GM12878 (cell line): Measurements from ENCODE around the gene OLFML2A. TPM values are rescaled to one million over a fixed set of nuclear protein-coding genes. Genes with fewer than 3 reads are reported as not detected.

Experiments
- ATAC-seq: fragments of 200-7000 bp; cut with Tn5 transposase; 3 replicates; pipeline ENCODE4 v1.9.1; 2020; ENCODE audit warnings: mild to moderate bottlenecking, moderate library complexity
- BruUV-seq: library from RNA; stranded (reverse); fragments of 400-500 nt; replicated peaks from 2 replicates; lab custom pipeline; 2021; lab: Mats Ljungman, UMichigan
- CTCF ChIA-PET: fragments of 300-600 bp; sonication (Branson Sonifier 250); formaldehyde crosslinking; extraction: SDS; loops from one replicate; lab custom pipeline; 2021; ENCODE audit warnings: inconsistent platforms; lab: Yijun Ruan, JAX
- POLR2A ChIA-PET: fragments of 350-600 bp; formaldehyde crosslinking; extraction: SDS; loops from one replicate; lab custom pipeline; 2021; ENCODE audit warnings: inconsistent platforms; lab: Charles Lee
- RAD21 ChIA-PET: fragments of 300-600 bp; sonication (Branson Sonifier 250); formaldehyde crosslinking; loops from one replicate; lab custom pipeline; 2023; ENCODE audit warnings: antibody characterized with exemption; ENCODE audit not compliant: unreplicated experiment; lab: Charles Lee
- SMC1A ChIA-PET: fragments of 300-600 bp; sonication (Branson Sonifier 250); formaldehyde crosslinking; loops from one replicate; lab custom pipeline; 2023; ENCODE audit not compliant: unreplicated experiment, uncharacterized antibody; lab: Charles Lee
- DNase-seq: peaks from one replicate; pipeline ENCODE4 v3.0.0-alpha.2; 2011; ENCODE audit warnings: low read depth, low spot score
- FAIRE-seq: peaks from 3 replicates; lab custom pipeline; 2011; peaks lifted over from hg19 to GRCh38; lab: Jason Lieb, UNC
- H2AFZ ChIP-seq: 2 replicates; pipeline ENCODE4 v1.6.0; 2011; ENCODE audit warnings: low read depth, low read length, control low read depth; ENCODE audit not compliant: control insufficient read depth
- H3K27ac ChIP-seq: 2 replicates; pipeline ENCODE4 v1.5.1; 2011; ENCODE audit warnings: control low read depth; ENCODE audit not compliant: control insufficient read depth, insufficient read depth
- H3K27me3 ChIP-seq, 2 experiments: replicated peaks in 1 of 2; 2 replicates each; pipeline versions ENCODE4 v1.6.0 to v1.6.1; 2011; ENCODE audit warnings: low read length in 1 of 2; ENCODE audit not compliant: control insufficient read depth in 2 of 2, insufficient read depth in 2 of 2
- H3K36me3 ChIP-seq, 2 experiments: 2 replicates each; pipeline ENCODE4 v1.5.1; 2011; ENCODE audit warnings: low read length in 1 of 2; ENCODE audit not compliant: control insufficient read depth in 2 of 2, insufficient read depth in 2 of 2
- H3K4me1 ChIP-seq: 2 replicates; pipeline ENCODE4 v1.6.1; 2011; ENCODE audit warnings: mild to moderate bottlenecking, low read length, moderate library complexity, mixed read lengths; ENCODE audit not compliant: control insufficient read depth, insufficient read depth
- H3K4me2 ChIP-seq: 2 replicates; pipeline ENCODE4 v1.6.0; 2011; ENCODE audit warnings: control low read depth; ENCODE audit not compliant: control insufficient read depth, insufficient read depth
- H3K4me3 ChIP-seq: fragments of 200-600 bp; sonication (generic); 2 replicates; pipeline ENCODE4 v1.5.1; 2016
- H3K79me2 ChIP-seq: 2 replicates; pipeline ENCODE4 v1.6.0; 2011; ENCODE audit warnings: low read length; ENCODE audit not compliant: control insufficient read depth, insufficient read depth
- H3K9ac ChIP-seq: 2 replicates; pipeline ENCODE4 v1.8.0; 2011; ENCODE audit warnings: low read length, control low read depth, mixed read lengths; ENCODE audit not compliant: control insufficient read depth, insufficient read depth
- H3K9me3 ChIP-seq: replicated peaks from 3 replicates; pipeline ENCODE4 v1.5.1; 2011; ENCODE audit warnings: mild to moderate bottlenecking, low read length; ENCODE audit not compliant: control insufficient read depth, insufficient read depth
- H4K20me1 ChIP-seq: 2 replicates; pipeline ENCODE4 v1.6.0; 2011; ENCODE audit not compliant: control insufficient read depth, insufficient read depth
- ASH2L ChIP-seq: fragments of 300-600, 200-600 bp; sonication (generic); IDR thresholded peaks from 2 replicates; pipeline ENCODE4 v1.6.1; 2017; ENCODE audit warnings: low read depth, mild to moderate bottlenecking, borderline replicate concordance
- CHD1 ChIP-seq: IDR thresholded peaks from 2 replicates; pipeline ENCODE4 v1.6.1; 2012; ENCODE audit warnings: low read depth, low read length, improper control_type of control experiment
- EZH2 ChIP-seq: IDR thresholded peaks from 2 replicates; pipeline ENCODE4 v1.6.1; 2012; ENCODE audit warnings: low read depth, mild to moderate bottlenecking, control low read depth, inconsistent platforms, low read length, borderline replicate concordance; ENCODE audit not compliant: control insufficient read depth
- FOXK2 ChIP-seq: fragments of 450-650 bp; IDR thresholded peaks from 2 replicates; pipeline ENCODE4 v1.6.1; 2017; ENCODE audit warnings: mild to moderate bottlenecking, moderate library complexity
- FOXM1 ChIP-seq: IDR thresholded peaks from 2 replicates; pipeline ENCODE4 v1.6.1; 2012; ENCODE audit warnings: low read depth, mild to moderate bottlenecking, inconsistent platforms, low read length, moderate library complexity
- GATAD2B ChIP-seq: fragments of 450-650 bp; conservative IDR thresholded peaks from 2 replicates; pipeline ENCODE4 v1.6.1; 2017; ENCODE audit warnings: low read depth, mild to moderate bottlenecking, moderate library complexity
- MYB ChIP-seq: fragments of 150-350 bp; IDR thresholded peaks from 2 replicates; pipeline ENCODE4 v1.6.1; 2014; ENCODE audit warnings: mild to moderate bottlenecking, low read depth, low read length, borderline replicate concordance
- NR2C2 ChIP-seq: IDR thresholded peaks from 2 replicates; pipeline ENCODE4 v1.6.1; 2011; ENCODE audit warnings: borderline replicate concordance, low read depth; ENCODE audit not compliant: control insufficient read depth, insufficient read length
- PAX5 ChIP-seq: IDR thresholded peaks from 2 replicates; pipeline ENCODE4 v1.6.1; 2011; ENCODE audit warnings: low read depth, low read length, borderline replicate concordance
- POLR2AphosphoS2 ChIP-seq: IDR thresholded peaks from 2 replicates; pipeline ENCODE4 v1.6.1; 2011; ENCODE audit warnings: low read depth, mild to moderate bottlenecking, low read length, improper control_type of control experiment, moderate library complexity
- SIN3A ChIP-seq: IDR thresholded peaks from 2 replicates; pipeline ENCODE4 v1.6.1; 2012; ENCODE audit warnings: low read depth, low read length, improper control_type of control experiment
- WRNIP1 ChIP-seq: IDR thresholded peaks from 2 replicates; pipeline ENCODE4 v1.6.1; 2011; ENCODE audit warnings: low read depth, low read length, improper control_type of control experiment, borderline replicate concordance
- WGBS: methylation state at CpG from one replicate; pipeline ENCODE4 v1.1.6; 2016; ENCODE audit warnings: low lambda C conversion rate; ENCODE audit not compliant: insufficient replicate concordance, insufficient coverage; ENCODE audit errors: missing lambda C conversion rate; 5-methylcytosine and 5-hydroxymethylcytosine counted together
- in situ Hi-C: fragments of 300-500 bp; cut with MboI; formaldehyde crosslinking; loops from 9 replicates; pipeline ENCODE4 v1.14.3; 2018; ENCODE audit warnings: mixed read lengths
- intact Hi-C: fragments of 100-400 bp; cut with micrococcal nuclease; formaldehyde crosslinking; loops from one replicate; pipeline ENCODE4 v1.14.2; 2022; ENCODE audit not compliant: unreplicated experiment
- polyA plus RNA-seq, 11 experiments: library from polyadenylated mRNA; depleted of rRNA in 4 of 11; unstranded in 6 of 11; stranded (reverse) in 5 of 11; fragments of >200 nt; fragmentation: Nextera tagmentation in 4 of 11; fragmentation: Illumina TruSeq in 1 of 11; extraction: Ambion mirVana in 4 of 11; extraction: Trizol in 1 of 11; gene quantifications; 1 replicate in 1 of 11; 2 replicates in 10 of 11; pipeline versions ENCODE4 v1.2.1 to v1.2.3, GENCODE V29; 2011 to 2016; ENCODE audit warnings: inconsistent platforms in 2 of 11, missing spikeins in 2 of 11, low read depth in 1 of 11
- total RNA-seq, 4 experiments: library from RNA; depleted of rRNA in 3 of 4; stranded (reverse); fragments of >200 nt in 3 of 4; fragmentation: Illumina TruSeq in 1 of 4; extraction: Trizol in 1 of 4; gene quantifications; 2 replicates each; pipeline versions ENCODE4 v1.2.1 to v1.2.3, GENCODE V29; 2013 to 2021
- TF ChIP-seq, protein P1 (sequence below): fragments of 450-650 bp; IDR thresholded peaks from 2 replicates; pipeline ENCODE4 v1.6.1; 2016; ENCODE audit warnings: mild to moderate bottlenecking, moderate library complexity, borderline replicate concordance
- TF ChIP-seq, protein P2 (sequence below), 3 experiments: IDR thresholded peaks in 2 of 3; conservative IDR thresholded peaks in 1 of 3; 2 replicates each; pipeline ENCODE4 v1.5.1; 2011; ENCODE audit warnings: low read depth in 3 of 3, low read length in 3 of 3, mild to moderate bottlenecking in 3 of 3, control low read depth in 2 of 3, moderate library complexity in 2 of 3, inconsistent platforms in 1 of 3, mixed read lengths in 1 of 3; ENCODE audit not compliant: control insufficient read depth in 2 of 3, insufficient read depth in 1 of 3; ENCODE audit errors: extremely low read depth in 1 of 3
- TF ChIP-seq, protein P3 (sequence below): fragments of 450-650 bp; IDR thresholded peaks from 2 replicates; pipeline ENCODE4 v1.6.1; 2017; ENCODE audit warnings: low read depth, mild to moderate bottlenecking, moderate library complexity
- TF ChIP-seq, protein P4 (sequence below): fragments of 450-650 bp; IDR thresholded peaks from 2 replicates; pipeline ENCODE4 v1.6.1; 2017; ENCODE audit warnings: borderline replicate concordance

Gene OLFML2A
- total and polyA plus RNA-seq, 10 of the 15 experiments (the other 5 are each of a cell fraction or from before 2014, with no cell fraction given), result 0.02 to 0.13 (median 0.10) TPM; not detected in 4

DNA sequence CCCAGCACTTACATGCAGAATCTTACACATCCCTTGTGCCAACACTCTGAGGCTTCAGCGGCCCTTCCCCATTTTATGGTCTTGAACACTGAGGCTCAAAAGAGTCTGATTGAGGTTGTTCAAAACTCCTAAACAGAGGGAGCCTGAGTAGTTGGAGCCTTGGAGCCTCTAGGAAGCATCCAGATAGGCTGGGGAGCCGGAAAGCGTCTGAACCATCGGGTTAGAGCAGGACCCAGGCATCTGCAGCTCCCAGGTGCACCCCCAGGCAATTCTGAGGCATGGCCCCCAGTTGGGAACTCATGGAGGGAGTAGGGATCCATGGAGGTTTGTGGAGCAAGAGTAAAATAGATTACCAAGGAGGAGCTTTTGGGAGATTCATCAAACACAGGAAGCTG lies 3.8 kb downstream of the OLFML2A start:
- ChIA-PET RAD21 (no interaction called here), POLR2A (no interaction called here), CTCF (interaction anchor here (1.4 to 16.1 kb wide), 2 partner anchors 8 to 71 kb away, joined by 3 to 575 read pairs; partner anchors contain the start of genes ARPC5L, RPL35 and WDR38), SMC1A (no interaction called here)
- ATAC-seq (no peak), DNase-seq (no peak), FAIRE-seq (no peak)
- WGBS, result 70% methylated on average over 4 of the region's 4 CpGs
- Histone ChIP-seq H3K9me3 (no peaks in the 10 kb centered on the region), H4K20me1 (no peaks in the 10 kb centered on the region), H3K9ac (no peak overlapping the region), H3K4me1 (peaks cover 3% of the 10 kb centered on the region), H3K36me3 (no peaks in the 10 kb centered on the region), H3K27ac (no peak overlapping the region), H3K4me2 (no peak overlapping the region), H3K27me3 (peaks cover 5 to 6% of the 10 kb centered on the region in 2 experiments), H3K79me2 (no peaks in the 10 kb centered on the region), H3K4me3 (no peak overlapping the region), H2AFZ (no peak overlapping the region)
- in situ Hi-C loops (no loop called here), intact Hi-C loops (no loop called here)
- BruUV-seq, result no TSS peak
- TF ChIP-seq, protein P1, sequence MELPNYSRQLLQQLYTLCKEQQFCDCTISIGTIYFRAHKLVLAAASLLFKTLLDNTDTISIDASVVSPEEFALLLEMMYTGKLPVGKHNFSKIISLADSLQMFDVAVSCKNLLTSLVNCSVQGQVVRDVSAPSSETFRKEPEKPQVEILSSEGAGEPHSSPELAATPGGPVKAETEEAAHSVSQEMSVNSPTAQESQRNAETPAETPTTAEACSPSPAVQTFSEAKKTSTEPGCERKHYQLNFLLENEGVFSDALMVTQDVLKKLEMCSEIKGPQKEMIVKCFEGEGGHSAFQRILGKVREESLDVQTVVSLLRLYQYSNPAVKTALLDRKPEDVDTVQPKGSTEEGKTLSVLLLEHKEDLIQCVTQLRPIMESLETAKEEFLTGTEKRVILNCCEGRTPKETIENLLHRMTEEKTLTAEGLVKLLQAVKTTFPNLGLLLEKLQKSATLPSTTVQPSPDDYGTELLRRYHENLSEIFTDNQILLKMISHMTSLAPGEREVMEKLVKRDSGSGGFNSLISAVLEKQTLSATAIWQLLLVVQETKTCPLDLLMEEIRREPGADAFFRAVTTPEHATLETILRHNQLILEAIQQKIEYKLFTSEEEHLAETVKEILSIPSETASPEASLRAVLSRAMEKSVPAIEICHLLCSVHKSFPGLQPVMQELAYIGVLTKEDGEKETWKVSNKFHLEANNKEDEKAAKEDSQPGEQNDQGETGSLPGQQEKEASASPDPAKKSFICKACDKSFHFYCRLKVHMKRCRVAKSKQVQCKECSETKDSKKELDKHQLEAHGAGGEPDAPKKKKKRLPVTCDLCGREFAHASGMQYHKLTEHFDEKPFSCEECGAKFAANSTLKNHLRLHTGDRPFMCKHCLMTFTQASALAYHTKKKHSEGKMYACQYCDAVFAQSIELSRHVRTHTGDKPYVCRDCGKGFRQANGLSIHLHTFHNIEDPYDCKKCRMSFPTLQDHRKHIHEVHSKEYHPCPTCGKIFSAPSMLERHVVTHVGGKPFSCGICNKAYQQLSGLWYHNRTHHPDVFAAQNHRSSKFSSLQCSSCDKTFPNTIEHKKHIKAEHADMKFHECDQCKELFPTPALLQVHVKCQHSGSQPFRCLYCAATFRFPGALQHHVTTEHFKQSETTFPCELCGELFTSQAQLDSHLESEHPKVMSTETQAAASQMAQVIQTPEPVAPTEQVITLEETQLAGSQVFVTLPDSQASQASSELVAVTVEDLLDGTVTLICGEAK, result no peak
- TF ChIP-seq, protein P2, sequence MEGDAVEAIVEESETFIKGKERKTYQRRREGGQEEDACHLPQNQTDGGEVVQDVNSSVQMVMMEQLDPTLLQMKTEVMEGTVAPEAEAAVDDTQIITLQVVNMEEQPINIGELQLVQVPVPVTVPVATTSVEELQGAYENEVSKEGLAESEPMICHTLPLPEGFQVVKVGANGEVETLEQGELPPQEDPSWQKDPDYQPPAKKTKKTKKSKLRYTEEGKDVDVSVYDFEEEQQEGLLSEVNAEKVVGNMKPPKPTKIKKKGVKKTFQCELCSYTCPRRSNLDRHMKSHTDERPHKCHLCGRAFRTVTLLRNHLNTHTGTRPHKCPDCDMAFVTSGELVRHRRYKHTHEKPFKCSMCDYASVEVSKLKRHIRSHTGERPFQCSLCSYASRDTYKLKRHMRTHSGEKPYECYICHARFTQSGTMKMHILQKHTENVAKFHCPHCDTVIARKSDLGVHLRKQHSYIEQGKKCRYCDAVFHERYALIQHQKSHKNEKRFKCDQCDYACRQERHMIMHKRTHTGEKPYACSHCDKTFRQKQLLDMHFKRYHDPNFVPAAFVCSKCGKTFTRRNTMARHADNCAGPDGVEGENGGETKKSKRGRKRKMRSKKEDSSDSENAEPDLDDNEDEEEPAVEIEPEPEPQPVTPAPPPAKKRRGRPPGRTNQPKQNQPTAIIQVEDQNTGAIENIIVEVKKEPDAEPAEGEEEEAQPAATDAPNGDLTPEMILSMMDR (IDR thresholded peaks at IDR 0.05 in 2 of 3, conservative IDR thresholded peaks at IDR 0.05 in 1 of 3; ENCODE audit: control insufficient read depth in 2 of 3, extremely low read depth in 1 of 3, insufficient read depth in 1 of 3, low read depth in 3 of 3, low read length in 3 of 3), result no peak
- TF ChIP-seq NR2C2 (no peak), SIN3A (no peak), MYB (no peak), WRNIP1 (no peak), CHD1 (no peak), EZH2 (no peak), ASH2L (no peak), GATAD2B (no peak), FOXM1 (no peak), PAX5 (no peak), POLR2AphosphoS2 (no peak), FOXK2 (no peak)
- TF ChIP-seq, protein P3, sequence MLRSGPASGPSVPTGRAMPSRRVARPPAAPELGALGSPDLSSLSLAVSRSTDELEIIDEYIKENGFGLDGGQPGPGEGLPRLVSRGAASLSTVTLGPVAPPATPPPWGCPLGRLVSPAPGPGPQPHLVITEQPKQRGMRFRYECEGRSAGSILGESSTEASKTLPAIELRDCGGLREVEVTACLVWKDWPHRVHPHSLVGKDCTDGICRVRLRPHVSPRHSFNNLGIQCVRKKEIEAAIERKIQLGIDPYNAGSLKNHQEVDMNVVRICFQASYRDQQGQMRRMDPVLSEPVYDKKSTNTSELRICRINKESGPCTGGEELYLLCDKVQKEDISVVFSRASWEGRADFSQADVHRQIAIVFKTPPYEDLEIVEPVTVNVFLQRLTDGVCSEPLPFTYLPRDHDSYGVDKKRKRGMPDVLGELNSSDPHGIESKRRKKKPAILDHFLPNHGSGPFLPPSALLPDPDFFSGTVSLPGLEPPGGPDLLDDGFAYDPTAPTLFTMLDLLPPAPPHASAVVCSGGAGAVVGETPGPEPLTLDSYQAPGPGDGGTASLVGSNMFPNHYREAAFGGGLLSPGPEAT, result no peak
- TF ChIP-seq, protein P4, sequence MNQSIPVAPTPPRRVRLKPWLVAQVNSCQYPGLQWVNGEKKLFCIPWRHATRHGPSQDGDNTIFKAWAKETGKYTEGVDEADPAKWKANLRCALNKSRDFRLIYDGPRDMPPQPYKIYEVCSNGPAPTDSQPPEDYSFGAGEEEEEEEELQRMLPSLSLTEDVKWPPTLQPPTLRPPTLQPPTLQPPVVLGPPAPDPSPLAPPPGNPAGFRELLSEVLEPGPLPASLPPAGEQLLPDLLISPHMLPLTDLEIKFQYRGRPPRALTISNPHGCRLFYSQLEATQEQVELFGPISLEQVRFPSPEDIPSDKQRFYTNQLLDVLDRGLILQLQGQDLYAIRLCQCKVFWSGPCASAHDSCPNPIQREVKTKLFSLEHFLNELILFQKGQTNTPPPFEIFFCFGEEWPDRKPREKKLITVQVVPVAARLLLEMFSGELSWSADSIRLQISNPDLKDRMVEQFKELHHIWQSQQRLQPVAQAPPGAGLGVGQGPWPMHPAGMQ, result no peak
